GM06990 (cell line): ENCODE data around the gene SHLD1.

Experiments used
- DNase-seq: peaks from one replicate; pipeline ENCODE4 v3.0.0-alpha.2; 2011; ENCODE audit not compliant: insufficient read length; ENCODE audit errors: extremely low read depth
- H3K27me3 ChIP-seq: replicated peaks from 2 replicates; pipeline ENCODE4 v1.6.0; 2011; ENCODE audit warnings: low read length; ENCODE audit not compliant: control insufficient read depth, insufficient read depth
- H3K36me3 ChIP-seq: 2 replicates; pipeline ENCODE4 v1.5.1; 2011; ENCODE audit warnings: low read length; ENCODE audit not compliant: control insufficient read depth, insufficient read depth
- H3K4me3 ChIP-seq: replicated peaks from 2 replicates; pipeline ENCODE4 v1.5.1; 2011; ENCODE audit warnings: low read depth, mild to moderate bottlenecking, control low read depth, low read length
- CTCF ChIP-seq: IDR thresholded peaks from 2 replicates; pipeline ENCODE4 v1.5.1; 2011; ENCODE audit warnings: low read length, control low read depth, mild to moderate bottlenecking, inconsistent platforms; ENCODE audit not compliant: insufficient read depth, poor library complexity, severe bottlenecking

SHLD1 gene

GRCh38 chr20:5821627-5822215, 71.5 kb downstream of the SHLD1 start:
- no peaks in the 10 kb centered on the region for H3K27me3 ChIP-seq
- no peaks in the 10 kb centered on the region for H3K36me3 ChIP-seq
- no peak for DNase-seq
- H3K4me3 ChIP-seq = no peak overlapping the region
- no peak for TF ChIP-seq CTCF

GRCh38 chr20:5822569-5822968, 72.4 kb downstream of the SHLD1 start:
- H3K4me3 ChIP-seq = no peak overlapping the region
- no peaks in the 10 kb centered on the region for H3K27me3 ChIP-seq
- DNase-seq = no peak
- H3K36me3 ChIP-seq = no peaks in the 10 kb centered on the region
- TF ChIP-seq CTCF = no peak

- no peaks in the 10 kb centered on the region for H3K36me3 ChIP-seq
- DNase-seq = no peak
- no peaks in the 10 kb centered on the region for H3K27me3 ChIP-seq
- no peak for TF ChIP-seq CTCF
- no peak overlapping the region for H3K4me3 ChIP-seq
Measured at GRCh38 chr20:5825130-5825719, 75.0 kb downstream of the SHLD1 start.

GRCh38 chr20:5827098-5827853, 77.1 kb downstream of the SHLD1 start:
- no peak for TF ChIP-seq CTCF
- no peaks in the 10 kb centered on the region for H3K27me3 ChIP-seq
- no peaks in the 10 kb centered on the region for H3K36me3 ChIP-seq
- DNase-seq = no peak
- no peak overlapping the region for H3K4me3 ChIP-seq

GRCh38 chr20:5827861-5828260, 77.7 kb downstream of the SHLD1 start:
- H3K36me3 ChIP-seq = no peaks in the 10 kb centered on the region
- no peak for TF ChIP-seq CTCF
- H3K27me3 ChIP-seq = no peaks in the 10 kb centered on the region
- DNase-seq = no peak
- no peak overlapping the region for H3K4me3 ChIP-seq
